NCI-H2107 treated with DMSO at 0.1 percent for 48 hours (cell line): Measurements from ENCODE around the gene AGBL5.

Experiments
- DNase-seq: peaks from one replicate; lab custom pipeline; 2025; ENCODE audit not compliant: unreplicated experiment; lab: John Stamatoyannopoulos, UW

The AGBL5 gene

DNA sequence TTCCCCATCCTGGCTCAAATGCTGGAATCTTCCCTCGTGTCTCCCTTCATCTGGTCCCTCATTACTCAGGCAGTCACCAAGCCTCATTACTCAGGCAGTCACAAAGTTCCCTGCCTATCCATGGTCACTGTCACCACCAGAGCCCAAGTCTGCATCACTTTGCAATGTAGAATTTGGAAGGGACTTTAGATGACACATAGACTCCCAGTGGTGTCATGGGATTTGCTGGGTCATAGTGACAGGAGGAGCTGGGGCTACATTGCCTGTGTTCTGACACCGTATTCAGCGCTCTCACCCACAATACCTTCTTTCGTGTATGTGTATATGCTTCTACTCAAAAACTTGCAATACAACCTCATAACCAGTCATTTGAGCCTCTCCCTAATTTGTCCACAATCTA lies 24.9 kb downstream of the AGBL5 start:
- DNase-seq: no peak

GRCh38 chr2:27077231-27077630 lies 25.8 kb downstream of the AGBL5 start:
- DNase-seq: no peak

GRCh38 chr2:27078267-27079194 lies 27.1 kb downstream of the AGBL5 start, which contains the start of gene EMILIN1:
TSS of gene EMILIN1 (plus strand) at chr2:27078615. CDS start at chr2:27079066, 451 bp downstream.
- no peak for DNase-seq

GRCh38 chr2:27079233-27080139 lies 28.0 kb downstream of the AGBL5 start:
- no peak for DNase-seq

- no peak for DNase-seq
These were observed 28.6 kb downstream of the AGBL5 start for GRCh38 chr2:27080140-27080469.

- no peak for DNase-seq
These were observed 29.1 kb downstream of the AGBL5 start for GRCh38 chr2:27080603-27080936.

- DNase-seq: no peak
These were observed 30.7 kb downstream of the AGBL5 start for GRCh38 chr2:27081984-27082772.

DNA sequence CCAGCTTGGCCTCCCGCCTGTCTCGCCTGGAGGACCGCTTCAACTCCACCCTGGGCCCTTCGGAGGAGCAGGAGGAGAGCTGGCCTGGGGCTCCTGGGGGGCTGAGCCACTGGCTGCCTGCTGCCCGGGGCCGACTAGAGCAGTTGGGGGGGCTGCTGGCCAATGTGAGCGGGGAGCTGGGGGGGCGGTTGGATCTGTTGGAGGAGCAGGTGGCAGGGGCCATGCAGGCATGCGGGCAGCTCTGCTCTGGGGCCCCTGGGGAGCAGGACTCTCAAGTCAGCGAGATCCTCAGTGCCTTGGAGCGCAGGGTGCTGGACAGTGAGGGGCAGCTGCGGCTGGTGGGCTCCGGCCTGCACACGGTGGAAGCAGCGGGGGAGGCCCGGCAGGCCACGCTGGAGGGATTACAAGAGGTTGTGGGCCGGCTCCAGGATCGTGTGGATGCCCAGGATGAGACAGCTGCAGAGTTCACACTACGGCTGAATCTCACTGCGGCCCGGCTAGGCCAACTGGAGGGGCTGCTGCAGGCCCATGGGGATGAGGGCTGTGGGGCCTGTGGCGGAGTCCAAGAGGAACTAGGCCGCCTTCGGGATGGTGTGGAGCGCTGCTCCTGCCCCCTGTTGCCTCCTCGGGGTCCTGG lies 31.4 kb downstream of the AGBL5 start:
- no peak for DNase-seq

DNA sequence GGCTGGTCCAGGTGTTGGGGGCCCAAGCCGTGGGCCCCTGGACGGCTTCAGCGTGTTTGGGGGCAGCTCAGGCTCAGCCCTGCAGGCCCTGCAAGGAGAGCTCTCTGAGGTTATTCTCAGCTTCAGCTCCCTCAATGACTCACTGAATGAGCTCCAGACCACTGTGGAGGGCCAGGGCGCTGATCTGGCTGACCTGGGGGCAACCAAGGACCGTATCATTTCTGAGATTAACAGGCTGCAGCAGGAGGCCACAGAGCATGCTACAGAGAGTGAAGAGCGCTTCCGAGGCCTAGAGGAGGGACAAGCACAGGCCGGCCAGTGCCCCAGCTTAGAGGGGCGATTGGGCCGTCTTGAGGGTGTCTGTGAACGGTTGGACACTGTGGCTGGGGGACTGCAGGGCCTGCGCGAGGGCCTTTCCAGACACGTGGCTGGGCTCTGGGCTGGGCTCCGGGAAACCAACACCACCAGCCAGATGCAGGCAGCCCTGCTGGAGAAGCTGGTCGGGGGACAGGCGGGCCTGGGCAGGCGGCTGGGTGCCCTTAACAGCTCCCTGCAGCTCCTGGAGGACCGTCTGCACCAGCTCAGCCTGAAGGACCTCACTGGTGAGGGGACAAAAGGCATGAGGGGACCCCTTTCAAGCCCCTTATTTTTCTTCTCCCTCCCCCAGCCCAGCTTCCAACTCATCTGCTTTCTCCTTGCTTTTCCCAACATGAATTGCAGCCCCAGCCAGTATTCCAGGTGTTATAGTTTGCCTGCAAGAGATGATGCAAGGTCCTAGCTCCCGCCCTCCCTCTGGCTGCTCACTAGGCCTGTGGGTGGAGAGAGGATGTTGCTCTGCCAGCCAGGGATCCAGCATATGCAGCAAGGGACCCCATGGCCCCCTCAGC lies 32.2 kb downstream of the AGBL5 start:
- DNase-seq: peak; percentile 19

GRCh38 chr2:27084297-27085061 lies 33.0 kb downstream of the AGBL5 start:
- DNase-seq: no peak

GRCh38 chr2:27085062-27085672 lies 33.7 kb downstream of the AGBL5 start:
- DNase-seq: no peak

- DNase-seq: no peak
These were observed 34.2 kb downstream of the AGBL5 start for GRCh38 chr2:27085673-27086089.

- DNase-seq: peak; percentile 79
These were observed 34.7 kb downstream of the AGBL5 start for GRCh38 chr2:27086090-27086723.

- DNase-seq: no peak
These were observed 35.5 kb downstream of the AGBL5 start, which contains the start of gene KHK for GRCh38 chr2:27086724-27087593. TSS of gene KHK (plus strand) at chr2:27086772. CDS start at chr2:27087260, 488 bp downstream.

DNA sequence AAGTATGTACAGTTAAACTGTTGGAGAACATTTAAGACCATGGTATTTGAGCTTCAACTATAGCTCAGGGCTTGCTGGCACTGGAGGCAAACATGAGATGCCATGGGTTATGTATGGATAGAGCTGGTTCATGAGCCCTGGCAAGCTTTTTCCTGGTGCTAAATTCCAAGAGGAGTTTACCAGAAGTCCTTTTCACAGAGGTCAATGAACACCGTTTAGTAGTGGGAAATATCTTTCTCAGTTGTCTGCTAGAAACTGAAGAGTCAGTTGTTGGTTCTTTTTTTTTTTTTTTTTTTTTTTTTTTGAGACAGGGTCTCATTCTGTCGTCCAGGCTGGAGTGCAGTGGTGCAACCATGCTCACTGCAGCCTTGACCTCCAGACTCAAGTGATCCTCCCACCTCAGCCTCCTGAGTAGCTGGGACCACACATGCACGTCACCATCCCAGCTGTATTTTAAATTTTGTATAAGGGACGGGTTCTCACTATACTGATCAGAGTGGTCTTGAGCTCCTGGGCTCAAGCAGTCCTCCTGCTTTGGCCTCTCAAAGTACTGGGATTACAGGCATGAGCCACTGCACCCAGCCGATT lies 36.4 kb downstream of the AGBL5 start:
- no peak for DNase-seq

- no peak for DNase-seq
These were observed 37.2 kb downstream of the AGBL5 start for GRCh38 chr2:27088634-27089033.
